CD4-positive, alpha-beta T cell (primary cell): ENCODE data around the gene SLC43A1. TPM values are rescaled to one million over a fixed set of nuclear protein-coding genes. Genes with fewer than 3 reads are reported as not detected.

ENCODE experiments used
- ATAC-seq: fragments of 200-7000 bp; cut with Tn5 transposase; one replicate; pipeline ENCODE4 v1.10.0; 2022; ENCODE audit warnings: mild to moderate bottlenecking; ENCODE audit not compliant: poor library complexity
- CTCF ChIA-PET: fragments of 350-600 bp; sonication (Branson Sonifier 250); formaldehyde crosslinking; loops from one replicate; lab custom pipeline; 2021; ENCODE audit warnings: antibody characterized with exemption, inconsistent platforms; lab: Charles Lee
- POLR2A ChIA-PET: fragments of 350-600 bp; sonication (Branson Sonifier 250); formaldehyde crosslinking; loops from one replicate; lab custom pipeline; 2021; ENCODE audit warnings: antibody characterized with exemption, inconsistent platforms; lab: Charles Lee
- DNase-seq, 14 experiments: peaks; one replicate each; pipeline ENCODE4 v3.0.0-alpha.2; 2013 to 2020; ENCODE audit warnings: mixed read lengths in 2 of 14
- H3K27ac ChIP-seq, 2 donors: one replicate each; pipeline versions ENCODE4 v1.5.1 to v1.7.0; 2013; ENCODE audit warnings: low read length in 2 of 2, low read depth in 1 of 2, mild to moderate bottlenecking in 1 of 2
- H3K27me3 ChIP-seq, 2 experiments: 1 replicate in 1 of 2; 2 replicates in 1 of 2; pipeline versions ENCODE4 v1.6.1 to v1.7.0; 2013; ENCODE audit warnings: low read length in 2 of 2, control low read depth in 1 of 2, mild to moderate bottlenecking in 1 of 2, moderate library complexity in 1 of 2; ENCODE audit not compliant: insufficient read depth in 2 of 2, control insufficient read depth in 1 of 2
- H3K36me3 ChIP-seq: one replicate; pipeline ENCODE4 v1.6.1; 2013; ENCODE audit warnings: low read length, control low read depth; ENCODE audit not compliant: insufficient read depth
- H3K4me1 ChIP-seq: one replicate; pipeline ENCODE4 v1.6.1; 2013; ENCODE audit warnings: low read length, control low read depth; ENCODE audit not compliant: insufficient read depth
- H3K4me3 ChIP-seq: one replicate; pipeline ENCODE4 v1.5.1; 2013; ENCODE audit warnings: mild to moderate bottlenecking, low read length, moderate library complexity
- H3K9me3 ChIP-seq, 2 experiments: 1 replicate in 1 of 2; 2 replicates in 1 of 2; pipeline versions ENCODE4 v1.6.1 to v1.7.0; 2013; ENCODE audit warnings: low read length in 2 of 2, mild to moderate bottlenecking in 2 of 2, control low read depth in 1 of 2, moderate library complexity in 1 of 2; ENCODE audit not compliant: control insufficient read depth in 1 of 2, insufficient read depth in 1 of 2
- H3K27ac Mint-ChIP-seq: one replicate; pipeline ENCODE4 v1.8.0; 2020; ENCODE audit warnings: mixed read lengths
- H3K27me3 Mint-ChIP-seq: one replicate; pipeline ENCODE4 v1.8.0; 2021; ENCODE audit warnings: mixed read lengths
- H3K36me3 Mint-ChIP-seq: one replicate; pipeline ENCODE4 v1.8.0; 2021; ENCODE audit warnings: low read depth, mixed read lengths
- H3K4me1 Mint-ChIP-seq: one replicate; pipeline ENCODE4 v1.8.0; 2021; ENCODE audit warnings: low read depth, mixed read lengths
- H3K4me3 Mint-ChIP-seq: one replicate; pipeline ENCODE4 v1.8.0; 2020; ENCODE audit warnings: mild to moderate bottlenecking, mixed read lengths
- H3K9me3 Mint-ChIP-seq: one replicate; pipeline ENCODE4 v1.8.0; 2020; ENCODE audit warnings: mixed read lengths
- intact Hi-C, 2 experiments: fragments of 100-400 bp; cut with DNase I in 1 of 2; cut with micrococcal nuclease in 1 of 2; formaldehyde crosslinking; loops; one replicate each; pipeline versions ENCODE4 v1.15.1 to v1.9.0; 2023 to 2025; cut with DNase I, micrococcal nuclease
- total RNA-seq, 174 experiments: library from RNA in 2 of 174; stranded (reverse) in 2 of 174; gene quantifications; one replicate each; pipeline ENCODE4 v1.2.3 and lab custom pipeline; 2021 to 2026
- TF ChIP-seq, protein P1 (sequence below): fragments of 200-600 bp; IDR thresholded peaks from one replicate; pipeline ENCODE4 v1.8.0; 2022; ENCODE audit warnings: antibody characterized with exemption, mild to moderate bottlenecking

SLC43A1 gene
- total RNA-seq, 2 experiments from 2014 or later = 3.1 to 4.2 TPM

- CTCF ChIA-PET = interaction anchor here (1.5 kb wide), 1 partner anchor 23 kb away, joined by 3 read pairs; the partner anchor contains the start of gene UBE2L6
Observed at GRCh38 chr11:57544566-57544965, 29.1 kb upstream of the SLC43A1 start.

GRCh38 chr11:57543593-57543992, 28.1 kb upstream of the SLC43A1 start:
- DNase-seq = no peak
- TF ChIP-seq, protein P1, sequence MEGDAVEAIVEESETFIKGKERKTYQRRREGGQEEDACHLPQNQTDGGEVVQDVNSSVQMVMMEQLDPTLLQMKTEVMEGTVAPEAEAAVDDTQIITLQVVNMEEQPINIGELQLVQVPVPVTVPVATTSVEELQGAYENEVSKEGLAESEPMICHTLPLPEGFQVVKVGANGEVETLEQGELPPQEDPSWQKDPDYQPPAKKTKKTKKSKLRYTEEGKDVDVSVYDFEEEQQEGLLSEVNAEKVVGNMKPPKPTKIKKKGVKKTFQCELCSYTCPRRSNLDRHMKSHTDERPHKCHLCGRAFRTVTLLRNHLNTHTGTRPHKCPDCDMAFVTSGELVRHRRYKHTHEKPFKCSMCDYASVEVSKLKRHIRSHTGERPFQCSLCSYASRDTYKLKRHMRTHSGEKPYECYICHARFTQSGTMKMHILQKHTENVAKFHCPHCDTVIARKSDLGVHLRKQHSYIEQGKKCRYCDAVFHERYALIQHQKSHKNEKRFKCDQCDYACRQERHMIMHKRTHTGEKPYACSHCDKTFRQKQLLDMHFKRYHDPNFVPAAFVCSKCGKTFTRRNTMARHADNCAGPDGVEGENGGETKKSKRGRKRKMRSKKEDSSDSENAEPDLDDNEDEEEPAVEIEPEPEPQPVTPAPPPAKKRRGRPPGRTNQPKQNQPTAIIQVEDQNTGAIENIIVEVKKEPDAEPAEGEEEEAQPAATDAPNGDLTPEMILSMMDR = no peak
- Mint-ChIP-seq H3K4me1 (no peaks in the 10 kb centered on the region), H3K27ac (no peak overlapping the region), H3K4me3 (no peak overlapping the region), H3K27me3 (no peaks in the 10 kb centered on the region), H3K9me3 (no peaks in the 10 kb centered on the region), H3K36me3 (peaks cover 18% of the 10 kb centered on the region)
- intact Hi-C loops = no loop called here
- Histone ChIP-seq H3K27ac (no peak overlapping the region), H3K9me3 (no peaks in the 10 kb centered on the region), H3K36me3 (peaks cover 13% of the 10 kb centered on the region), H3K4me1 (no peaks in the 10 kb centered on the region), H3K27me3 (no peaks in the 10 kb centered on the region), H3K4me3 (no peak overlapping the region)
- ChIA-PET POLR2A (no interaction called here), CTCF (interaction anchor here (1.5 kb wide), 1 partner anchor 24 kb away, joined by 3 read pairs; the partner anchor contains the start of gene UBE2L6)
- ATAC-seq = no peak

More at GRCh38 chr11:57544566-57544965, 29.1 kb upstream of the SLC43A1 start:
- no peak overlapping the region for H3K4me3 ChIP-seq
- no peaks in the 10 kb centered on the region for H3K9me3 ChIP-seq
- peaks cover 17% of the 10 kb centered on the region for H3K36me3 ChIP-seq
- no peak overlapping the region for H3K4me3 Mint-ChIP-seq
- H3K27ac Mint-ChIP-seq = no peak overlapping the region
- no peaks in the 10 kb centered on the region for H3K9me3 Mint-ChIP-seq
- TF ChIP-seq, protein P1 = no peak
- H3K4me1 Mint-ChIP-seq = no peaks in the 10 kb centered on the region
- ATAC-seq = no peak
- H3K36me3 Mint-ChIP-seq = peaks cover 27% of the 10 kb centered on the region
- H3K27ac ChIP-seq = no peak overlapping the region
- H3K27me3 Mint-ChIP-seq = no peaks in the 10 kb centered on the region
- no peak for DNase-seq
- no peaks in the 10 kb centered on the region for H3K27me3 ChIP-seq
- POLR2A ChIA-PET = no interaction called here
- no peaks in the 10 kb centered on the region for H3K4me1 ChIP-seq
- intact Hi-C loops = no loop called here

- Histone ChIP-seq H3K27ac (no peak overlapping the region), H3K27me3 (no peaks in the 10 kb centered on the region), H3K4me1 (no peaks in the 10 kb centered on the region), H3K9me3 (no peaks in the 10 kb centered on the region), H3K36me3 (peaks cover 8% of the 10 kb centered on the region), H3K4me3 (no peak overlapping the region)
- DNase-seq = no peak
- intact Hi-C loops = no loop called here
- no peak overlapping the region for H3K27ac Mint-ChIP-seq
- no peaks in the 10 kb centered on the region for H3K9me3 Mint-ChIP-seq
- ATAC-seq = no peak
- H3K4me1 Mint-ChIP-seq = no peaks in the 10 kb centered on the region
- H3K4me3 Mint-ChIP-seq = no peak overlapping the region
- TF ChIP-seq, protein P1 = no peak
- H3K36me3 Mint-ChIP-seq = peaks cover 9% of the 10 kb centered on the region
- H3K27me3 Mint-ChIP-seq = no peaks in the 10 kb centered on the region
- ChIA-PET CTCF (no interaction called here), POLR2A (no interaction called here)
Observed at GRCh38 chr11:57542582-57542981, 27.1 kb upstream of the SLC43A1 start.
